Stimulated activated CD4-positive, alpha-beta T cell treated with anti-CD3 and anti-CD28 coated beads, Interleukin-15, amount 100 ng/mL, for 48 hours (primary cell): ENCODE results near the gene FAM118B.

Experiments used
- DNase-seq, 2 donors: peaks; one replicate each; pipeline ENCODE4 v3.0.0-alpha.2; 2020; ENCODE audit warnings: low read depth in 2 of 2

FAM118B gene

GRCh38 chr11:126211236-126212088, at the start of gene FAM118B, which contains the start of gene RPUSD4:
Gene FAM118B (plus strand): TSS chr11:126211782. CDS start chr11:126235002, 23,220 bp downstream.
Gene RPUSD4 (minus strand): TSS chr11:126211650. CDS start chr11:126211638, 12 bp downstream.
- peak; percentile 97 for DNase-seq

DNA sequence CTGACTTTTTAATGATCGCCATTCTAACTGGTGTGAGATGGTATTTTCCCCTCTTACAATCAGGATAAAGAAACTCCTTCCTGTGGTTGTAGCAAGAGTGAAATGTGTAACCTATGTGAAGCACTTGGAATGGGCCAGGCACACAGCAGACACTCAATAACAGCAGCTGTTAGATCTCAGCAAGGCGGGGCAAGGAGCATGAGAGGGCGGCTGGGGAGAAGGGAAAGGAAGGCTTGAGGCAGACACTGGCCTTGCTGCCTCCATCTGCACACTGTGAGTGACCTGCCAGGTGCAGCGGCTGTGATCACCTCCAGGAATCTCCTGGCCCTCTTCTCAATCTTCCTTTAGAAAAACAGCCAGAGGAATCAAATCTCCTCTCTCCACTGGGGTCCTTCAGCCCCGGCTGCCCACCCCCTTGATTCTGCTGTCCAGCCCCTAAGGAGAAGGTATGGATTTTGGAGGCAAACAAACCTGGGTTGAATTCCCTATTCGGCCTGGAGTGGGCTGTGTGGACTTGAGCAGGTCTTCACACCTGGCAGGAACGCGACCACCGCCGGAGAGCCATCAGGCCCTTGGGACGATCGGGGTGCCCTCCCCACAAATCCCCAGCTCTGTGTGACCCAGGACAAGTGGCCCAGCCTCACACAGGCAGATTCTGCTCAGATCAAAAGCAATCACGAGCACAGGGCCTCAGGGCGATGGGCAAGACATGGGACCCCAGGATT, 49.1 kb upstream of the FAM118B start:
- no peak for DNase-seq

GRCh38 chr11:126163074-126163700, 48.4 kb upstream of the FAM118B start:
- no peak for DNase-seq

GRCh38 chr11:126163779-126164178, 47.8 kb upstream of the FAM118B start:
- DNase-seq = no peak

DNA sequence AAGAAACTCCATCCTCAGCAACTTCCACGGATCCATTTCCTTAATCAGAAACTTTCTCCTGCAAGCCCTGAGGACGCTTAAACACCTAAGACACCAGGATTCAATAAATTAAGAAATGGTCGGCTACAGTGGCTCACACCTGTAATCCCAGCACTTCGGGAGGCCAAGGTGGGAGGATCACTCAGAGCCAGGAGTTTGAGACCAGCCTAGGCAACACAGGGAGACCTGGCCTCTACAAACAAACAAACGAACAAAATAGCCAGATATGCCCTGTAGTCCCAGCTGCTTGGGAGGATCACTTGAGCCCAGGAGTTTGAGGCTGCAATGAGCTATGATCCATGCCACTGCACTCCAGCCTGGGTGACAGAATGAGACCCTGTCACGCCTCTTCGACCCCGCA, 46.8 kb upstream of the FAM118B start:
- DNase-seq = no peak

DNA sequence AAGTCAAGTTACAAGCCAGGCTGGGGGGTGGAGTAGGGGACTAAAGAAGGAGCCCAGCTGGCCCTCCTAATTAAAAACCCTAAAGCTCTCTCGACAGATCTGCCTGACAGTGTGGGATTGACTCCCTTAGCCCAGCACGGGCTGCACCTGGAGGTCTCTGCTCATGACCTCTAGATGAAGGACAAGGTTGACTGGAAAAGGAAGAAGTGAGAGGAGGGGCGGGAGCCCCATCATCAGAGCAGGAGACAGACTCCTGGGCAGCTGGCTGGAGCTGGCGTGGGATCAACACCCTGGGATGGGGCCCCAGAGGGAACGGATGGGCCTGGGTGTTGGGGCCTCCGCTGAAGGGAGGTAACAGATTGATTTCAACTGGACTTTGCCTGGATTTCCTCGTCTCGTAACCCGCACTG, 46.3 kb upstream of the FAM118B start:
- no peak for DNase-seq

DNA sequence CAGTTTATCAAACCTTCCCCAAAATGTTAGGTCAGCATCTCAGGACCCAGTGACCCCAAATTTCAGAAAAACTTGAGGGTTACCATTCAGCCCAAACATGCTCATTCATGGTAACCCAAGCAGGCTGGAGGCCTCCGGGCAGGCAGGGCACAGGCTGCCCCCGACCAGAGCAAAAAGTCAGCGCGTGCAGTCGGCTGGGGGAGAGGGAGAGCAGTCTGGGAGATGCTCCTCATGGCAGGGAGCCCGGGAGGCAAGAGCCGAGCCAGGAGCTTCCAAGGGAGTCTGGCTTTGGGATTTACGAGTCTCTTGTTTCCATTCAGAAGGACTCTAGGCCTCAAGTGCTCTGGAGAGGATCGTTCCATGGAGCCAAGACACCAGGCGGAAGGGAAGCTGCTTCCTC, 45.8 kb upstream of the FAM118B start:
- no peak for DNase-seq

DNA sequence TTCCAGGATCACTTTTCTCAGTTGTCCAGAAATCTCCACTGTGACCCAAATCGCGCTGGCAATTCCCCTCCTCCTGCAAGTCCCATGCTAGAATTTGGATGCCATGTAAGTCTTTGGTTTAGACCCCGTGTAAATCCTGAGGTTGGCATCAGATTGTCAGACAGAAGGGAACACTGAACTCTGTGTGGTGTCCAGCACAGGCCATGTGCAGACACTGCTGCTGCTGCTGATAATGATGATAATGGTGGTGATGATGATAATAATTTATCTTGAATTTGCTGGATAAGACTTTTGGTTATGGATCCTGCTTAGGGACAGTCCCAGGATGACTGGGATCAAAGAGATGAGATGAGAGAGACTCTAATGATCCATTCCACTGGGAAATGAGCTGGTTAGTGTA, 45.2 kb upstream of the FAM118B start:
- DNase-seq = no peak

DNA sequence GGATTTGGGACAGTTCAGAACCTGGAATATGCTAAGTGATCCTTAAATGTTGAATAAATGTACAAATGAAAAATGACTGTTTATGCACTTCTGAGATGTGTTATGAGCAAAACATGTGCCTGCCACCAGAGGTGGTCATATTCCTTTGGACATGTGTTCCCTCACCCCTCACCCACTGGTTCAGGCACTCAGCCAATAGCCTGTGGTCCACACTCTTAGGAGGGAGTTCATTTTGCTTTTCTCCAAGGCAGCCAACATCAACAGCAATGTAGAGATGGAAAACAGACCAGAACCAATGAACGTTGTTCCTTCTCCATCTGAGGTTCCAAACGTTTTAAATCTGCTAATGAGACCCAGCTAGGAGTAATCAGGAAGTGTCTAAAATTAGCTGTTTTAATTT, 44.1 kb upstream of the FAM118B start:
- no peak for DNase-seq

- no peak for DNase-seq
These were observed 42.3 kb upstream of the FAM118B start for GRCh38 chr11:126169291-126169690.

DNA sequence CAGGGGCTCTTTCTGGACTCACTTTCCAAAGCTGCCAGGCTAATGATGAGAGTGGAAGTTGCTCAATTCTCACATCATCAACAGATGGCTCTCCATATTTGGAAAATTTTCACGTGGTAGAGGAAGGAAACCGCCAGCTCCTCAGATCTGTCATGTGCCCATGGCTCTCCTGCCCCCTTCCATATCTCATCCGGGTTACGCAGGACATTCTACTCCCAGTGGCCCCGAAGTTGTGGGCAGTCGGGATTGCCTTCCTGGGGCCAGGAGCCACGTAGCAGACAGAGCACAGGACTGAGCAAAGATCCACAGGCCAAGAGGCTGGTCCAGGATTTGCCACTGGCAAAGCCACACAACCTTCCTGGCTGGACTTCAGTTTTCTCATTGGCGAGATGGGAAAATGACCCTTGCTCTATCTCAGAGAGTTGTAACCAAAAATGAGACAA, 39.0 kb upstream of the FAM118B start:
- no peak for DNase-seq

- DNase-seq = no peak
These were observed 38.3 kb upstream of the FAM118B start for GRCh38 chr11:126173257-126173656.

- DNase-seq = no peak
These were observed 36.8 kb upstream of the FAM118B start for GRCh38 chr11:126174816-126175215.

GRCh38 chr11:126175393-126175792, 36.2 kb upstream of the FAM118B start:
- no peak for DNase-seq

DNA sequence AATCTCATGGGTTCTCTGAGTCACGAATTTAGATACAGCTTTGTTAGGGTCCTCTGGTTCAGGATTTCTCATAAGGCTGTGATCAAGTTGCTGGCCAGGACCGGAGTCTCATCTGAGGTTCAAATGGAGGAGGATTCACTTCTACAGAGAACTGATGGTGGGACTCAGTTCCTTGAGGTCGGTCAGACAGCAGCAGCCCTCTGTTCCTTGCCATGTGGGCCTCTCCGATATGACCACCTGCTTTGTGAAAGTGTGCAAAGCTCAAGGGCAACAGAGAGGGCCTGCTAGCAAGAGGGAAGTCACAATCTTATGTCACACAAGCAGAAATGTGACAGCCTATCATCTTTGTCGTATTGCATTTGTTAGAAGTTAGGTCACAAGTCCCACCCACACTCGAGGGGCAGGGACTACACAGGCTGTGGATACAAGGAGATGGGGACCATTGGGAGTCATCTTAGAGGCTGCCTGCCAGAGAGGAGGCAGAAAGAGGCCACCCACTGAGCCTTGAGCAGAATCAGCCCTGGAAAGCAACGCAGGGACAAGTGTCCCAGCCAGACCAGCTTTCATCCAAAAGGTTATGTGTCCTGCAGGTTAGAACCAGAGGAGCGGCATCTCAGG, 34.6 kb upstream of the FAM118B start:
- DNase-seq = no peak

DNA sequence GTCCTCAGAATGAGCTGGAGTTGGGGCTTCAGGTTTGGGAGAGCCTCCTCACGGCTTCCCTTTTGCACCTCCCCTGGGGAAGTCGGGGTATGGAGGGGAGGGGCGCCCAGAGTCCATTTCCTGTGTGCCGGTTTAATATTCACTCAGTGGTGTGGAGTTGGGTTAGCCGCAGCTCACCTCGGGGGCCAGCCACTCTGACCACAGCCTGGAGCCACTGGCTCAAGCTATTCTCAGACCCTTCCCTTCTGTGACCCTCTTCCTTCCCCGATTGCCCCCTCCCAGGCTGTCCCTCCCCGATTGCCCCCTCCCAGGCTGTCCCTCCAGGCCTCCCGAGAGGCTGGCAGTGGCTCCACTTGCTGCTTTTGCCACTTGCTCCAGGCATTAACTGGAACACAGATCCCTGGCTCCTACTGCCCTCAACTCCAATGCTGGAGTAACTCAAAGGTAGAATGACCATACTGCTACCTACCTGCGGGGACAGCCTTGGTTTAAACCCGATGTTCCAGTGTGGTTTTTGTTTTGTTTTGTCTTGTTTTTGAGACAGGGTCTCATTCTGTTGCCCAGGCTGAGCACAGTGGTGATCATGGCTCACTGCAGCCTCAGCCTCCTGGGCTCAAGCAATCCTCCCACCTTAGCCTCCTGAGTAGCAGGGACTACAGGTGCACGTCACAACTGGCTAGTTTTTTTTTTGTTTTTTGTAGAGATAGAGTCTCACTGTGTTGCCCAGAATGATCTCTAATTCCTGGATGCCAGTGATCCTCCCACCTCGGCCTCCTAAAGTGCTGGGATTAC, 29.4 kb upstream of the FAM118B start:
- DNase-seq = no peak

DNA sequence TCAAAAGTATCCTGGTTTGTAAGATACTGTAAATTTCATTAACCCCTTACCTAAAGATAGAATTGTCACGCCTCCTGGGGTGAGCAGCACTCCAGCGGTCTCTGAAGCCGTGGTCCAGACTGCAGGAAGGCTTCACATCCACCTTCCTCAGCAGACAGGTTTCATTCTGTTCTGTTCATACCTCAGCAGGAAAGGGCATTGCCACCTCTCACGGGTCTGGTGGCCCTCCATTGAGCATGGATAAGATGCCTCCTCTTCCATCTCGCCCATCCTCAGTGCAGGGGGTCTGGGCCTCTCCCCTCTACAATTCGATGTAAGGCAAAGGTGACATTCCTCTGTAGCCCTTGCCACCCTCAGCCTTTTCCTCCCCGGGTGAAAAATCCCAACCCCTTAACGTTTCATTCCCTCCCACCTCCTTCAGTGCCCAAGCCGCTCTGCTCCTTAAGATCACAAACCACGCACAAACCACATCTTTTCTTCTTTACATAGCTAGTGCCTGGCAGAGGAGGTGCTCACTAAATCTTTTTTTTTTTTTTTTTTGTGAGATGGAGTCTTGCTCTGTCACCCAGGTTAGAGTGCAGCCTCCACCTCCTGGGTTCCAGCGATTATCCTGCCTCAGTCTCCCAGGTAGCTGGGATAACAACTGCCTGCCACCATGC, 28.7 kb upstream of the FAM118B start:
- DNase-seq = no peak

DNA sequence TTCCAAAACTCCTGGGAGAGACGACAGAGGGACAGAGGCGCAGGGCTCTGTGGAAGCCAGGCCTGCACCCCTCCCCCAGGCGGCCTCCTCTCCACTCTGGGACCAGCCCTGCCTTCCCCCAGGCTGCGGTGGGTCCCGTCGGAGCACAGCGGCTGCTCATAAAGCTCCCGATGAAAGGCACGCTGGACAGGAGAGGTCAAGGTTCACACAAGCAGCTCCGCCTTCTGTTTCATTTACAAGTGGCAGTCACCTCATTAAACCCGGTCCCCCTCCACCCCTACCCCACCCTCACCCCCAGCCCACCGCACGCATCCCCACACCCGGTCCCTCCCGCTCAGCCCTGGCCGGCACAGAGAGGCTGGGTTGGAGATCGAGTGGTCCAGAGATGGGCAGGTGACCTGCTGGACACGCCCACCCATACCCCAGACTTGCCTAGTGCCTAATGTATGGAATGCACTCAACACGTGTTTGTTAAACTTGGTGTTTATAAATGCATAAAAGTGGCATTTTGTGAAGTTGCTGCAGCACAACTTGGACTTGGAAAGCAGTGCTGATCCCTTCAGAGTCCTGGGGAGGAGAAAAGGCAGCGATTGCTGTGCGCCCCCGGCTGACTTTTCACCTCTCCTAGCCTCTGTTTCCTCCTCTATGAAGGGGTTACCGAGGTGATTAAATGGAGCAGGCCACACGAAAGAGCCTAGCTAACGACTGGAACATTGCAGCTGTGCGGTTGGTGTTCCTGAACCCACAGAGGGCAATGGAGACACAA, 26.1 kb upstream of the FAM118B start:
- no peak for DNase-seq

- no peak for DNase-seq
These were observed 25.4 kb upstream of the FAM118B start for GRCh38 chr11:126186025-126186698.
